ENCODE data around the gene REPS1.

- TF ChIP-seq POLR2AphosphoS5 (IDR thresholded peaks at IDR 0.05) (no peak), CTCF (IDR thresholded peaks at IDR 0.05) (no peak), POLR2A (IDR thresholded peaks at IDR 0.05) (no peak)
Measured at GRCh38 chr6:138925806-138926205, 62.2 kb downstream of the REPS1 start.

Data from prostate gland (tissue), 2 donors.